H1 (cell line): Measurements from ENCODE around the gene COL12A1. TPM values are rescaled to one million over a fixed set of nuclear protein-coding genes. Genes with fewer than 3 reads are reported as not detected.

Experiments used
- ATF3 ChIP-seq: IDR thresholded peaks from 2 replicates; pipeline ENCODE4 v1.6.1; 2011; ENCODE audit warnings: low read depth, mild to moderate bottlenecking, low read length; ENCODE audit not compliant: insufficient read depth
- CEBPB ChIP-seq: IDR thresholded peaks from 2 replicates; pipeline ENCODE4 v1.6.1; 2012; ENCODE audit warnings: low read depth, low read length
- HDAC2 ChIP-seq, 2 experiments: fragments of 300-600 bp in 1 of 2; sonication (generic) in 1 of 2; IDR thresholded peaks; 2 replicates each; pipeline ENCODE4 v1.6.1; 2011 to 2012; ENCODE audit warnings: low read depth in 2 of 2, low read length in 2 of 2, mild to moderate bottlenecking in 2 of 2, moderate library complexity in 2 of 2, borderline replicate concordance in 1 of 2, inconsistent platforms in 1 of 2
- KDM1A ChIP-seq: fragments of 200-600, 300-600 bp; sonication (generic); IDR thresholded peaks from 2 replicates; pipeline ENCODE4 v1.7.1; 2016; ENCODE audit warnings: mild to moderate bottlenecking, low read length, borderline replicate concordance
- KDM5A ChIP-seq: fragments of 200-600 bp; IDR thresholded peaks from 2 replicates; pipeline ENCODE4 v1.7.1; 2012; ENCODE audit warnings: mild to moderate bottlenecking, low read length, inconsistent platforms, mixed read lengths
- MAX ChIP-seq: IDR thresholded peaks from 2 replicates; pipeline ENCODE4 v1.6.1; 2012; ENCODE audit warnings: inconsistent platforms
- POLR2A ChIP-seq, 2 experiments: IDR thresholded peaks; 1 replicate in 1 of 2; 2 replicates in 1 of 2; pipeline ENCODE4 v1.6.1; 2011; ENCODE audit warnings: low read depth in 2 of 2, low read length in 2 of 2, mild to moderate bottlenecking in 2 of 2; ENCODE audit errors: control extremely low read depth in 1 of 2
- SP4 ChIP-seq: IDR thresholded peaks from 2 replicates; pipeline ENCODE4 v1.6.1; 2012; ENCODE audit warnings: low read length, inconsistent platforms
- TCF12 ChIP-seq: IDR thresholded peaks from 2 replicates; pipeline ENCODE4 v1.6.1; 2011; ENCODE audit warnings: low read depth, mild to moderate bottlenecking, low read length
- polyA plus RNA-seq, 7 experiments: library from polyadenylated mRNA; depleted of rRNA in 3 of 7; stranded (reverse) in 5 of 7; unstranded in 2 of 7; fragments of >200 nt in 5 of 7; fragments of 200-250 nt in 2 of 7; gene quantifications; 1 replicate in 5 of 7; 2 replicates in 1 of 7; 4 replicates in 1 of 7; pipeline versions ENCODE4 v1.2.1 to v1.2.3, GENCODE V29; 2011 to 2013; ENCODE audit warnings: missing spikeins in 2 of 7, mixed read lengths in 2 of 7
- total RNA-seq: library from RNA; stranded (reverse); fragmentation: NEBNext Ultra II Directional; extraction: Animal tissue kit (Norgen Biotek cat#: 25700); gene quantifications from 2 replicates; pipeline ENCODE4 v1.2.1, GENCODE V29; 2021
- TF ChIP-seq, protein P1 (sequence below): fragments of 300-600 bp; sonication (generic); IDR thresholded peaks from 2 replicates; pipeline ENCODE4 v1.7.1; 2012; ENCODE audit warnings: low read length, moderate library complexity, mild to moderate bottlenecking, inconsistent platforms; ENCODE audit not compliant: insufficient replicate concordance

The COL12A1 gene
- total and polyA plus RNA-seq, 2 of the 8 experiments (the other 6 are each of a cell fraction or from before 2014, with no cell fraction given), result 1.4 to 4.7 TPM

GRCh38 chr6:75201901-75202672 is 3.8 kb downstream of the COL12A1 start (continued):
- TF ChIP-seq, protein P1, sequence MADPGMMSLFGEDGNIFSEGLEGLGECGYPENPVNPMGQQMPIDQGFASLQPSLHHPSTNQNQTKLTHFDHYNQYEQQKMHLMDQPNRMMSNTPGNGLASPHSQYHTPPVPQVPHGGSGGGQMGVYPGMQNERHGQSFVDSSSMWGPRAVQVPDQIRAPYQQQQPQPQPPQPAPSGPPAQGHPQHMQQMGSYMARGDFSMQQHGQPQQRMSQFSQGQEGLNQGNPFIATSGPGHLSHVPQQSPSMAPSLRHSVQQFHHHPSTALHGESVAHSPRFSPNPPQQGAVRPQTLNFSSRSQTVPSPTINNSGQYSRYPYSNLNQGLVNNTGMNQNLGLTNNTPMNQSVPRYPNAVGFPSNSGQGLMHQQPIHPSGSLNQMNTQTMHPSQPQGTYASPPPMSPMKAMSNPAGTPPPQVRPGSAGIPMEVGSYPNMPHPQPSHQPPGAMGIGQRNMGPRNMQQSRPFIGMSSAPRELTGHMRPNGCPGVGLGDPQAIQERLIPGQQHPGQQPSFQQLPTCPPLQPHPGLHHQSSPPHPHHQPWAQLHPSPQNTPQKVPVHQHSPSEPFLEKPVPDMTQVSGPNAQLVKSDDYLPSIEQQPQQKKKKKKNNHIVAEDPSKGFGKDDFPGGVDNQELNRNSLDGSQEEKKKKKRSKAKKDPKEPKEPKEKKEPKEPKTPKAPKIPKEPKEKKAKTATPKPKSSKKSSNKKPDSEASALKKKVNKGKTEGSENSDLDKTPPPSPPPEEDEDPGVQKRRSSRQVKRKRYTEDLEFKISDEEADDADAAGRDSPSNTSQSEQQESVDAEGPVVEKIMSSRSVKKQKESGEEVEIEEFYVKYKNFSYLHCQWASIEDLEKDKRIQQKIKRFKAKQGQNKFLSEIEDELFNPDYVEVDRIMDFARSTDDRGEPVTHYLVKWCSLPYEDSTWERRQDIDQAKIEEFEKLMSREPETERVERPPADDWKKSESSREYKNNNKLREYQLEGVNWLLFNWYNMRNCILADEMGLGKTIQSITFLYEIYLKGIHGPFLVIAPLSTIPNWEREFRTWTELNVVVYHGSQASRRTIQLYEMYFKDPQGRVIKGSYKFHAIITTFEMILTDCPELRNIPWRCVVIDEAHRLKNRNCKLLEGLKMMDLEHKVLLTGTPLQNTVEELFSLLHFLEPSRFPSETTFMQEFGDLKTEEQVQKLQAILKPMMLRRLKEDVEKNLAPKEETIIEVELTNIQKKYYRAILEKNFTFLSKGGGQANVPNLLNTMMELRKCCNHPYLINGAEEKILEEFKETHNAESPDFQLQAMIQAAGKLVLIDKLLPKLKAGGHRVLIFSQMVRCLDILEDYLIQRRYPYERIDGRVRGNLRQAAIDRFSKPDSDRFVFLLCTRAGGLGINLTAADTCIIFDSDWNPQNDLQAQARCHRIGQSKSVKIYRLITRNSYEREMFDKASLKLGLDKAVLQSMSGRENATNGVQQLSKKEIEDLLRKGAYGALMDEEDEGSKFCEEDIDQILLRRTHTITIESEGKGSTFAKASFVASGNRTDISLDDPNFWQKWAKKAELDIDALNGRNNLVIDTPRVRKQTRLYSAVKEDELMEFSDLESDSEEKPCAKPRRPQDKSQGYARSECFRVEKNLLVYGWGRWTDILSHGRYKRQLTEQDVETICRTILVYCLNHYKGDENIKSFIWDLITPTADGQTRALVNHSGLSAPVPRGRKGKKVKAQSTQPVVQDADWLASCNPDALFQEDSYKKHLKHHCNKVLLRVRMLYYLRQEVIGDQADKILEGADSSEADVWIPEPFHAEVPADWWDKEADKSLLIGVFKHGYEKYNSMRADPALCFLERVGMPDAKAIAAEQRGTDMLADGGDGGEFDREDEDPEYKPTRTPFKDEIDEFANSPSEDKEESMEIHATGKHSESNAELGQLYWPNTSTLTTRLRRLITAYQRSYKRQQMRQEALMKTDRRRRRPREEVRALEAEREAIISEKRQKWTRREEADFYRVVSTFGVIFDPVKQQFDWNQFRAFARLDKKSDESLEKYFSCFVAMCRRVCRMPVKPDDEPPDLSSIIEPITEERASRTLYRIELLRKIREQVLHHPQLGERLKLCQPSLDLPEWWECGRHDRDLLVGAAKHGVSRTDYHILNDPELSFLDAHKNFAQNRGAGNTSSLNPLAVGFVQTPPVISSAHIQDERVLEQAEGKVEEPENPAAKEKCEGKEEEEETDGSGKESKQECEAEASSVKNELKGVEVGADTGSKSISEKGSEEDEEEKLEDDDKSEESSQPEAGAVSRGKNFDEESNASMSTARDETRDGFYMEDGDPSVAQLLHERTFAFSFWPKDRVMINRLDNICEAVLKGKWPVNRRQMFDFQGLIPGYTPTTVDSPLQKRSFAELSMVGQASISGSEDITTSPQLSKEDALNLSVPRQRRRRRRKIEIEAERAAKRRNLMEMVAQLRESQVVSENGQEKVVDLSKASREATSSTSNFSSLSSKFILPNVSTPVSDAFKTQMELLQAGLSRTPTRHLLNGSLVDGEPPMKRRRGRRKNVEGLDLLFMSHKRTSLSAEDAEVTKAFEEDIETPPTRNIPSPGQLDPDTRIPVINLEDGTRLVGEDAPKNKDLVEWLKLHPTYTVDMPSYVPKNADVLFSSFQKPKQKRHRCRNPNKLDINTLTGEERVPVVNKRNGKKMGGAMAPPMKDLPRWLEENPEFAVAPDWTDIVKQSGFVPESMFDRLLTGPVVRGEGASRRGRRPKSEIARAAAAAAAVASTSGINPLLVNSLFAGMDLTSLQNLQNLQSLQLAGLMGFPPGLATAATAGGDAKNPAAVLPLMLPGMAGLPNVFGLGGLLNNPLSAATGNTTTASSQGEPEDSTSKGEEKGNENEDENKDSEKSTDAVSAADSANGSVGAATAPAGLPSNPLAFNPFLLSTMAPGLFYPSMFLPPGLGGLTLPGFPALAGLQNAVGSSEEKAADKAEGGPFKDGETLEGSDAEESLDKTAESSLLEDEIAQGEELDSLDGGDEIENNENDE, result no peak
- no peak for TF ChIP-seq HDAC2 (IDR thresholded peaks at IDR 0.05; ENCODE audit: borderline replicate concordance in 1 of 2, low read depth in 2 of 2, low read length in 2 of 2)
- no peak for TF ChIP-seq CEBPB
- TF ChIP-seq POLR2A (IDR thresholded peaks at IDR 0.05; ENCODE audit: control extremely low read depth in 1 of 2, low read depth in 2 of 2, low read length in 2 of 2), result no peak
- TF ChIP-seq SP4, result no peak
- TF ChIP-seq MAX, result peak; percentile 52
- no peak for TF ChIP-seq KDM5A
- TF ChIP-seq ATF3, result no peak
- TF ChIP-seq KDM1A, result no peak
- no peak for TF ChIP-seq TCF12
